Left colon (tissue), 2 donors: ENCODE measurements around the gene UBA6. TPM values are rescaled to one million over a fixed set of nuclear protein-coding genes. Genes with fewer than 3 reads are reported as not detected.
A peak's percentile ranks its signal among the peaks of the same experiment; 100 is the strongest.
"Not testable (repeated sequence)": the region's sequence is repeated elsewhere in the genome, so short reads cannot be mapped to it uniquely, and the experiment has no call there.

Experiments used
- ATAC-seq: fragments of 200-7000 bp; cut with Tn5 transposase; one replicate; pipeline ENCODE4 v1.9.1; 2020; ENCODE audit warnings: mild to moderate bottlenecking, moderate library complexity
- DNase-seq, 2 donors: peaks; one replicate each; pipeline ENCODE4 v3.0.0-alpha.2; 2020
- intact Hi-C, 2 donors: fragments of 100-400 bp; cut with DNase I in 1 of 2; cut with micrococcal nuclease in 1 of 2; formaldehyde crosslinking; loops; one replicate each; pipeline versions ENCODE4 v1.11.2 to v1.14.0; 2022; cut with DNase I, micrococcal nuclease
- long read RNA-seq: library from polyadenylated mRNA; unstranded; transcript quantifications from one replicate; pipeline ENCODE4 v2.0.0, GENCODE V29; 2021
- total RNA-seq, 2 donors: library from RNA; stranded (reverse); fragmentation: NEBNext Ultra II Directional; extraction: Animal tissue kit (Norgen Biotek cat#: 25700); gene quantifications; one replicate each; pipeline ENCODE4 v1.2.1, GENCODE V29; 2021
- donor health status: DM: no; HTN: no; CAD: no.
- donor health status: DM: yes; HTN: yes; CAD: no.

The UBA6 gene
- total RNA-seq, result 10 to 100 TPM; 45.0 to 54.7 TPM
- long read RNA-seq, full-length matches to known transcripts, result 9 of 12 reads
- long read RNA-seq, partial matches to known transcripts, result 1 of 12 reads
- long read RNA-seq, other reads (novel, unspliced or antisense), result 2 of 12 reads

GRCh38 chr4:67700738-67701516, at the start of gene UBA6:
Gene UBA6, minus strand, starts transcription at chr4:67701155. Its CDS starts 36 bp downstream, at chr4:67701119.
- intact Hi-C loops, result no loop called here
- peak; percentile 99 for ATAC-seq
- DNase-seq, result peak; percentile 98

DNA sequence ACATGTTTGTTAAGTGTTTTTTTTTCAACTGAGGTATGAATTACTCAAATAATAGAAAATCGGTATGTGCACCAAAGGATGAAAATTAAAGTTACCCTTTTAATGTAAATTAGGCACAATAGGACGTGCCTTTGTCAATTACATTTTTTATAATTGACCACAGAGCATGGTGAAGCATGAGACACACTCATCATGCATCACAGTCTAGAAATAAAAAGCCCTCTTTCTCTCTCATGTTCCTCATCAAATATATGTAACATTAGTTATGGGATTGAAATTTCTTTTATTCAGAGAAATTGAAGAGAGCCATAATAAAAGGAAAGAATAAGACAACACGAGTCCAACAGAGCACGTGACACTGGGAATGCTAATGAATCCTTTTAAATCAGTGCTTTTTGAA, 49.7 kb upstream of the UBA6 start:
- ATAC-seq, result no peak
- intact Hi-C loops, result no loop called here
- no peak for DNase-seq

- DNase-seq (no peak), ATAC-seq (no peak)
- intact Hi-C loops, result no loop called here
Measured at GRCh38 chr4:67749286-67749685, 48.3 kb upstream of the UBA6 start.

GRCh38 chr4:67746797-67747495, 46.0 kb upstream of the UBA6 start:
- no peak for DNase-seq
- no peak for ATAC-seq
- intact Hi-C loops, result no loop called here

GRCh38 chr4:67744561-67745283, 43.8 kb upstream of the UBA6 start:
- intact Hi-C loops, result no loop called here
- ATAC-seq (no peak), DNase-seq (no peak)

DNA sequence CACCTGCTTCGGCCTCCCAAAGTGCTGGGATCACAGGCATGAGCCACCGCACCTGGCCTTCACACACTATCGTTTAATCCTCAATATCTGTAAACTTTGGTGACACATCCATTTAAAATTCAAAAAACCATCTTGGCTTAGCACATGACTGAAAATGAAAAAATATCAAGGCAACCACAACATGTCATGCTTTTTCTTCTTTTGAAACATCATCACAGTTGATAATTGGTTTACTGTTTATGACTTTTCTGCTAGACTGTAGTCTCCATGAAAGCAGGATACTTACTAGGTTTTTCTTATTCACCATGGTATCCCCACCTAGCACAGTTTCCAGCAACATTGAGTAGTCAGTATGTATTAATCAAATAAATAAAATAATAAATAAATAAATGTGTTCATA, 42.2 kb upstream of the UBA6 start:
- intact Hi-C loops, result no loop called here
- ATAC-seq, result no peak

GRCh38 chr4:67736262-67736661, 35.3 kb upstream of the UBA6 start:
- intact Hi-C loops, result no loop called here
- no peak for ATAC-seq
- no peak for DNase-seq

More for the DNA sequence above, 42.2 kb upstream of the UBA6 start:
- no peak for DNase-seq

GRCh38 chr4:67735325-67735724, 34.4 kb upstream of the UBA6 start:
- no peak for ATAC-seq
- intact Hi-C loops, result no loop called here
- no peak for DNase-seq

GRCh38 chr4:67730511-67730910, 29.6 kb upstream of the UBA6 start:
- DNase-seq, intact Hi-C loops, ATAC-seq: not testable (repeated sequence)

GRCh38 chr4:67727124-67727850, 26.3 kb upstream of the UBA6 start:
- no peak for ATAC-seq
- DNase-seq, result no peak
- intact Hi-C loops, result no loop called here

- no peak for ATAC-seq
- DNase-seq, result no peak
- intact Hi-C loops, result no loop called here
Measured at GRCh38 chr4:67725981-67726380, 25.0 kb upstream of the UBA6 start.

DNA sequence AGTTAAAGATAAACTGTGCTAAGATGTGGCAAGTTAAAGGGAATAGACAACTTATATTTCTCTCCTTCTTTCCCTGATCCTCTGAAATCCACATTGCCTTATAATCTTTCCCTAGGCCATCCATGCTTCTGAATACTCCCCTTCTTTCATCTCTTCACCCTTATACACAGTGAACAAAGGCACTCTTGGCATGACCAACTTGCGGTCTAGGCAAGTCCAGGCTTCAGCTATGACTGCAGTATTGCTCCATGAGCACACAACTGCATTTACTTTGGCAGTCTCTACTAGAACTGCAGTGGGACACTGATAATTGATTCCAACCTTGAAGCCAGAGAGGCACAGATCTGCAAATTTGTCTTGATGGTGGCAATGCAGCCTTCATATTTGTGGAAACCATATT, 24.2 kb upstream of the UBA6 start:
- intact Hi-C loops, result no loop called here
- DNase-seq (no peak), ATAC-seq (no peak)

DNA sequence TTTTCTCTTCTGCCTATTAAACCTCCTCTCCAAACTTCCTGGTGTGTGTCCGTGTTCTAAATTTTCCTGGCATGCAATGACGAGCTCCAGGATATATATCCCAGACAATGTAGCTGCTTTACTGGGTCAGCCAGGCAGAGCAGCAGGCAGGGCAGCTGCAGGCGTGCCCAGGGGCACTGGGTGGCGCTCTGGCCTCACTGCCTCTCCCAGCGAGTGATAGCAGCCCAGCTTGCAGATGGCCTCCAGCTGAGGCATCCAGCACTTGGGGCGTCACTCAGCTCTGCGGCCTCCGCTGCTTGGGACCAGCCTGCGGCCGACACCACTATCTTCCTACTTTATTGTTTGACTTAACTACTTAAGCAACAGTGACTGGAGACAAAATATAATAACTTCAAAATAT, 23.0 kb upstream of the UBA6 start:
- intact Hi-C loops, result no loop called here
- DNase-seq, result no peak
- no peak for ATAC-seq

DNA sequence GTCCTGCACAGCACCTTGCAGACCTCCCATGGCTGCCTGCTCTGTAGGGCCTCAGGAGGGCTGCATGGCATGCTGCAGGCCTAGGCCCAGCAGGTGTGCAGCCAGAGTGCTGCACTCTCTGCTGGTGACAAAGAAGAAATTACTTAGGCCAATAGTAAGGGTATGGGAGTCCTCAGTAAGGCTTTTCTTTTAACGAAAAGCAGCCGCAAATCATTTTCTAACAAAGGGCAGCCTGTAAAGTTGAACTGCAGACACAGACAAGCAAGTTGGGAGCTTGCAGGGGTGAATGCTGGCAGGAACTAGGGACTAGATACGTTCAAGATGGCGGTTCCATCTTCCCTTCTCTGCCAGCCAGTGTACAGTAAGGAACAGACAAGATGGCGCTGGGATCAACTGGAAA, 22.4 kb upstream of the UBA6 start:
- no peak for DNase-seq
- intact Hi-C loops, result no loop called here
- no peak for ATAC-seq

DNA sequence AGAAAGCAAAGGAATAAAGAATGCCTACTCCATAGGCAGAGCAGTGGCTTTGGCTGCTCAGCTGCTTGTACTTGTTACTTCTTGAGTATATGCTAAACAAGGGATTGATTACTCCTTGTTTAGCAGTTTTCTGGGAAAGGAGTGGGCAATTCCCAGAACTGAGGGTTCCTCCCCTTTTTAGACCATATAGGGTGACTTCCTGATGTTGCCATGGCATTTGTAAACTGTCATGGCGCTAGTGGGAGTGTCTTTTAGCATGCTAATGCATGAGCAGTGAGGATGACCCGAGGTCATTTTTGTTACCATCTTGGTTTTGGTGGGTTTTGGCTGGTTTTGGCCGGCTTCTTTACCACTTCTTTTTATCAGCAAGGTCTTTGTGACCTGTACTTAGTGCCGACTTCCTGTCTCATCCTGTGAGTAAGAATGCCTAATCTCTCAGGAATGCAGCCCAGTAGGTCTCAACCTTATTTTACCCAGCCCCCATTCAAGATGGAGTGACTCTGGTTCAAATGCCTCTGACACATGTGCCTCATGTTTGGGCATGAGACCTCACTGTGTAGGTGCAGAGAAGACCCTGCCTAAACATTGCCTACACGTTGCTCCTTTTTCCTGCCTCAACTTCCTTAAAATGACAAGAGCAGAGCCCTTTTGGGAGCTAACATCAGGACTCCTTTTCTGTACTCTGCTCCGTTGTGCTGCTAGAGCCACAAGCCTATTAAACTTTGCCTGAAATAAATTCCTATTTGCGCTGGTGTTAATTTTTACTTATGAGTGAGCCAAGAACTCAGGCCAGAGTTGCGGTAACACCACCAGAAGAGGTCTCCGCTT, 21.0 kb upstream of the UBA6 start:
- ATAC-seq, result no peak
- DNase-seq, result no peak
- intact Hi-C loops, result no loop called here

- intact Hi-C loops, result no loop called here
- DNase-seq, result no peak
- no peak for ATAC-seq
Measured at GRCh38 chr4:67721315-67721769, 20.4 kb upstream of the UBA6 start.

GRCh38 chr4:67719953-67720617, 19.1 kb upstream of the UBA6 start:
- no peak for ATAC-seq
- intact Hi-C loops, result no loop called here
- no peak for DNase-seq

DNA sequence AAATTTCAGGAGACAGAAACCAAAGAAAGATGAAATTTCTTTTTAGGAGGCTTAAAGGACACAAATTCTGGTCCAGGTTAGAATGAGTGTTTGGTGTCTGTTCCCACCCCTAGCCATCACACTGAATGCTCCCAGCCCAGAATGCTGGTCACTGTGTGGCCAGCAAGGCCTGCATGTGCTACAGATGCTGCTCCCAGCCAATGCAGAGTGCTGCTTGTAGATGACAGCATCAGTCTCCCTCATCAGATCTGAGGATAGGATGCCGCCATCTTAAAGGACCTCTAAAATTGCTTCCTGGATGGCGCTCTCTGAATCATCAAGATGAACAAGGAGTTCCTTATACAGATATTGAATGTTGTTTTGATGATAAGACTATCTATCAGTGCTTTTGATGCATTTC, 17.9 kb upstream of the UBA6 start:
- intact Hi-C loops, result no loop called here
- DNase-seq (no peak), ATAC-seq (no peak)
